ENCODE results near the gene HDAC4.

GRCh38 chr2:239386872-239387445 lies 13.9 kb downstream of the HDAC4 start:
- TF ChIP-seq CTCF (IDR thresholded peaks at IDR 0.05) (no peak), POLR2A (IDR thresholded peaks at IDR 0.05) (no peak)
